Testis (tissue), 3 donors: ENCODE measurements around the gene SUPT7L. TPM values are rescaled to one million over a fixed set of nuclear protein-coding genes. Genes with fewer than 3 reads are reported as not detected.

Experiments
- DNase-seq: peaks from one replicate; pipeline ENCODE4 v3.0.0-alpha.2; 2019
- H3K27ac ChIP-seq, 2 donors: fragments of 200-600 bp; sonication (generic); one replicate each; pipeline ENCODE4 v1.5.1; 2019
- H3K27me3 ChIP-seq: fragments of 200-600 bp; sonication (generic); one replicate; pipeline ENCODE4 v1.5.1; 2019
- H3K36me3 ChIP-seq: fragments of 200-600 bp; sonication (generic); one replicate; pipeline ENCODE4 v1.5.1; 2017; ENCODE audit warnings: low read depth; ENCODE audit errors: missing control alignments
- H3K4me1 ChIP-seq: fragments of 200-600 bp; sonication (generic); one replicate; pipeline ENCODE4 v1.5.1; 2019
- H3K4me3 ChIP-seq, 2 donors: fragments of 200-600 bp; sonication (generic); one replicate each; pipeline ENCODE4 v1.5.1; 2017 to 2019
- H3K9me3 ChIP-seq: fragments of 200-600 bp; sonication (generic); one replicate; pipeline ENCODE4 v1.5.1; 2017
- CTCF ChIP-seq, 3 experiments: fragments of 450-650 bp in 2 of 3; fragments of 200-600 bp in 1 of 3; sonication (generic) in 1 of 3; IDR thresholded peaks; one replicate each; pipeline ENCODE4 v1.5.1; 2016 to 2019; ENCODE audit warnings: antibody characterized with exemption in 3 of 3, mild to moderate bottlenecking in 2 of 3, moderate library complexity in 1 of 3
- POLR2A ChIP-seq: fragments of 450-650 bp; IDR thresholded peaks from one replicate; pipeline ENCODE4 v1.6.1; 2017; ENCODE audit warnings: antibody characterized with exemption, mild to moderate bottlenecking, moderate library complexity
- whole genome bisulfite sequencing, 2 donors: methylation state at CpG; one replicate each; pipeline ENCODE4 v1.1.5; 2018; 5-methylcytosine and 5-hydroxymethylcytosine counted together
- intact Hi-C: fragments of 100-400 bp; cut with DNase I; formaldehyde crosslinking; loops from one replicate; pipeline ENCODE4 v1.15.1; 2023; ENCODE audit warnings: low total_unique reads
- polyA plus RNA-seq: library from polyadenylated mRNA; stranded (reverse); fragments of 350-450 nt; fragmentation: Illumina TruSeq; extraction: RNeasy Lipid Tissue Mini Kit (QIAGEN cat#74804); gene quantifications from one replicate; pipeline ENCODE4 v1.2.3, GENCODE V29; 2014; ENCODE audit warnings: low read depth, low replicate concordance; ENCODE audit not compliant: insufficient read depth
- total RNA-seq, 2 donors: library from RNA; depleted of rRNA; stranded (reverse); fragments of >200 nt; gene quantifications; one replicate each; pipeline ENCODE4 v1.2.3, GENCODE V29; 2016

The SUPT7L gene
- total and polyA plus RNA-seq, 3 donors from 2014 or later = 39.3 to 40.4 (median 39.9) TPM

- no peak for DNase-seq
- Histone ChIP-seq H3K27me3 (no peaks in the 10 kb centered on the region), H3K27ac (no peak overlapping the region), H3K4me1 (no peaks in the 10 kb centered on the region), H3K4me3 (no peak overlapping the region), H3K9me3 (no peaks in the 10 kb centered on the region), H3K36me3 (no peaks in the 10 kb centered on the region)
- 88 to 92% methylated on average over 2 of the region's 2 CpGs for WGBS, 2 donors
- TF ChIP-seq POLR2A = no peak
- no peak for TF ChIP-seq CTCF (IDR thresholded peaks at IDR 0.05)
- intact Hi-C loops = no loop called here
Measured at GRCh38 chr2:27653397-27653796, 10.0 kb downstream of the SUPT7L start.

GRCh38 chr2:27652790-27653189 lies 10.6 kb downstream of the SUPT7L start:
- no peak for DNase-seq
- WGBS, 2 donors = 82 to 88% methylated on average over 1 of the region's 1 CpG
- Histone ChIP-seq H3K27me3 (no peaks in the 10 kb centered on the region), H3K4me1 (no peaks in the 10 kb centered on the region), H3K4me3 (no peak overlapping the region), H3K36me3 (no peaks in the 10 kb centered on the region), H3K27ac (no peak overlapping the region), H3K9me3 (no peaks in the 10 kb centered on the region)
- no peak for TF ChIP-seq CTCF (IDR thresholded peaks at IDR 0.05)
- no peak for TF ChIP-seq POLR2A
- intact Hi-C loops = no loop called here

GRCh38 chr2:27652341-27652740 lies 11.1 kb downstream of the SUPT7L start:
- DNase-seq = no peak
- Histone ChIP-seq H3K4me1 (no peaks in the 10 kb centered on the region), H3K27ac (no peak overlapping the region), H3K36me3 (no peaks in the 10 kb centered on the region), H3K4me3 (no peak overlapping the region), H3K9me3 (no peaks in the 10 kb centered on the region), H3K27me3 (no peaks in the 10 kb centered on the region)
- TF ChIP-seq CTCF (IDR thresholded peaks at IDR 0.05) (no peak), POLR2A (no peak)
- intact Hi-C loops = no loop called here

- Histone ChIP-seq H3K9me3 (no peaks in the 10 kb centered on the region), H3K36me3 (no peaks in the 10 kb centered on the region), H3K4me3 (no peak overlapping the region), H3K27ac (no peak overlapping the region), H3K4me1 (no peaks in the 10 kb centered on the region), H3K27me3 (no peaks in the 10 kb centered on the region)
- no peak for TF ChIP-seq CTCF (IDR thresholded peaks at IDR 0.05)
- TF ChIP-seq POLR2A = no peak
- intact Hi-C loops = no loop called here
- WGBS, 2 donors = 83 to 86% methylated on average over 4 of the region's 4 CpGs
- DNase-seq = no peak
Measured at GRCh38 chr2:27651056-27651455, 12.4 kb downstream of the SUPT7L start.

GRCh38 chr2:27647737-27648136 lies 15.7 kb downstream of the SUPT7L start:
- Histone ChIP-seq H3K4me3 (no peak overlapping the region), H3K9me3 (no peaks in the 10 kb centered on the region), H3K4me1 (no peaks in the 10 kb centered on the region), H3K27ac (no peak overlapping the region), H3K27me3 (no peaks in the 10 kb centered on the region), H3K36me3 (no peaks in the 10 kb centered on the region)
- DNase-seq = no peak
- TF ChIP-seq CTCF (IDR thresholded peaks at IDR 0.05) = no peak
- no peak for TF ChIP-seq POLR2A
- WGBS, 2 donors = 79 to 84% methylated on average over 4 of the region's 4 CpGs
- intact Hi-C loops = no loop called here
